Measurements from ENCODE around the gene MIDN.
A peak's percentile ranks its signal among the peaks of the same experiment; 100 is the strongest.
"Not testable (repeated sequence)": the region's sequence is repeated elsewhere in the genome, so short reads cannot be mapped to it uniquely, and the experiment has no call there.

MIDN gene

GRCh38 chr19:1244693-1245451 is 3.5 kb upstream of the MIDN start:
- no peak for DNase-seq (ENCODE audit: low read depth, low spot score)
- H3K27ac ChIP-seq: peak overlapping the region; percentile 99

- H3K27ac ChIP-seq: peak overlapping the region; percentile 99
- no peak for DNase-seq (ENCODE audit: low read depth, low spot score)
Measured at GRCh38 chr19:1245494-1246264, 2.7 kb upstream of the MIDN start.

DNA sequence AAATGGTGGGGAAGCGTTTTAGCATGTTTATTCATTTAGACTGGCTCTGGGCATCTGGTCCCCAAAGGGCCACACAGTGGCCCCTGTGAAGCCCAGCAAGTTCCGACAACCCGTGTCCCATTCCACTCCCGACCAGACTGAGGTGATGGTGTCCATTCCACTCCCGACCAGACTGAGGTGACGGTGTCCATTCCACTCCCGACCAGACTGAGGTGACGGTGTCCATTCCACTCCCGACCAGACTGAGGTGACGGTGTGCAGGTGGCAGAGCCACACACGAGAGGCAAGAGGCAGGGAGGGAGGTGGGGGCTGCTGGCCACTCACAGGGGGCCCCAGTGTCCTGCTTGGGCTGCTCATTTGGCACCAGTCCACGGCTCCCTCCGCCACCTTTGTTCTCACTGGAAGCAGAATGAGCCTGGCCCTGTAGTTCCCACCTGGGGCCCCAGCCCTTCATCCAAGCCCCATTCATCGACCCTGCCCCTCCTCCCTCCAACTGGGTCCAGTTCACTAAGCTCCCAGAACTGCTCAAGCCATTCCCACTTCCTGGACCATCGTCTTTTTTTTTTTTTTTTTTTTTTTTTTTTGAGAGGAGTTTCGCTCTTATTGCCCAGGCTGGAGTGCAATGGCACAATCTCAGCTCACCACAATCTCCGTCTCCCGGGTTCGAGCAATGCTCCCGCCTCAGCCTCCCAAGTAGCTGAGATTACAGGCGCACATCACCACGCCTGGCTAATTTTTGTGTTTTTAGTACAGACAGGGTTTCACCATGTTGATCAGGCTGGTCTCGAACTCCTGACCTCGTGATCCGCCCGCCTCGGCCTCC is 1.9 kb upstream of the MIDN start:
- peak overlapping the region; percentile 99 for H3K27ac ChIP-seq
- DNase-seq (ENCODE audit: low read depth, low spot score): not testable (repeated sequence)

DNA sequence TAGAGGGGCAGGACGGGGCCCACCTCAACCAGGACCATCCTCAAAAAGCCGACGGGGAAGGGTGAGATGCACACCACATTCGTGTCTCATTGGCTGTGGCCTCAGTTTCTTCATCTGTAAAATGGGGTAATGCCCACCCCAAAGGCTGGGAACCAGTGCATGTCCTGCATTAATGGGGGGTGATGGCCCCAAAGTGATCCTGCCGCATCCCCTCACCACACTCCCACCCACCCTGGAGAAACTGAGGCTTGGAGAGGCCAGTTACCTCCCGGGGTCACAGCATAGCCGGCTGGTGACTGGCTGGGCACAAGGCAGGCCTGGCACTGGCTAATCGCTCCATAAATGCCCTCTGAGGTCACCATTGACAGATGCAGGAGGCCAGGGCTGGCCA is 640 bp upstream of the MIDN start:
- no peak for DNase-seq (ENCODE audit: low read depth, low spot score)
- H3K27ac ChIP-seq: peak overlapping the region; percentile 99

- H3K27ac ChIP-seq: peak overlapping the region; percentile 99
- no peak for DNase-seq (ENCODE audit: low read depth, low spot score)
Measured at GRCh38 chr19:1248786-1249297, 459 bp downstream of the MIDN start.

- H3K27ac ChIP-seq: peak overlapping the region; percentile 99
- DNase-seq (ENCODE audit: low read depth, low spot score): no peak
Measured at GRCh38 chr19:1249298-1249989, 1.1 kb downstream of the MIDN start.

DNA sequence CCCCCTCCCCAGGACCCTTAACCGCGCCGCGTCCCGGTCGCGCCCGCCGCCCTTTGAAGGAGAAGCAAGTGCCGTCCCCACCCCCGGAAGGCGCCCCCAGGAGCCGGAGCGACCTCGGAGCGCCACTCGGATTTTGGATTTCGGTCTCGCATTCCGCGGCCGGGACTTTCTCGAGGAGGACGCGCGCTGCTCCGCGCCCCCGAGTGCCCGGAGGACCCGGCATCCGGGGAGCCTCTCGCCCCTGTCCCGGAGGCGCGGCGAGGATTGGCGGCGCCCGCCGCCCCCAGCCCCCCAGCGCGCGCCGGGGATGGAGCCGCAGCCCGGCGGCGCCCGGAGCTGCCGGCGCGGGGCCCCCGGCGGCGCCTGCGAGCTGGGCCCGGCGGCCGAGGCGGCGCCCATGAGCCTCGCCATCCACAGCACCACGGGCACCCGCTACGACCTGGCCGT is 1.6 kb downstream of the MIDN start:
- H3K27ac ChIP-seq: peak overlapping the region; percentile 99
- no peak for DNase-seq (ENCODE audit: low read depth, low spot score)

DNA sequence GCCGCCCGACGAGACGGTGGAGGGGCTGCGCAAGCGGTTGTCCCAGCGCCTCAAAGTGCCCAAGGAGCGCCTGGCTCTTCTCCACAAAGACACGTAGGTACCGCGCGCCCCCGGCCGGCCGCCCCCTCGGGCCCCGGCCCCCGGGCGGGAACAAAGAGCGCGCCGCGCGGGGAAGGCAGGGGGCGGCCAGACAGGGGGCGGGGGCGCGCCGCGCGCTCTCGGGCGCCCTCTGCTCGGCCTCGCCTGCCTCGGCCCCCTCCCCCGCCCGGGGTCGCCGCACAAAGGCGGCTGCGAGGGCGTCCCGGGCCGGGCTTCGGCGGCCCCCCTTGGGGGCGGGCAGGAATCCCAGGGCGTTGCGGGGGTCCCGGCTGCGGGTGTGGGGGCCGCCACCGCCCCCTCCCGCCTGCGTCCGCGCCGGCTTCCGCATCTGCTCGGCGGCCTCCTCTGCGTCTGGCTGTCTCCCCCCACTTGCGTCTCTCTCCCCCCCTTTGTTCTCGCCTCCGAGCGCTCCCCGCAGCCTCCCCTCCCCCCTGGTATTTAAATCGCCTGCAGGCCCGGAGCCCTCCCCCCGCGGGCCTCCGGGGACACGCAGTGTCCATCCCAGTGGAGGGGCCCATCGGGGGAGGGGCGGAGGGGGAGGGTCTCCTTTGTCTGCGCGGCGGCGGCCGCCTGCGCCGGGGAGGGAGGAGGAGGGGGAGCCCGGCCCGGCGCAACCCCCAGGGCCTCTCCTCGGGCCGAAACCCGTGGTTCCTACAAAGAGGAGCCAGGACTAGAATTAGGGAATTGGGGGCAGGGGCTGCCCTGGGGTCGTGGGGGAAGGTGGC is 2.3 kb downstream of the MIDN start:
- DNase-seq (ENCODE audit: low read depth, low spot score): no peak
- peak overlapping the region; percentile 99 for H3K27ac ChIP-seq

- no peak for DNase-seq (ENCODE audit: low read depth, low spot score)
- peak overlapping the region; percentile 99 for H3K27ac ChIP-seq
Measured at GRCh38 chr19:1251330-1252220, 3.2 kb downstream of the MIDN start.

- peak overlapping the region; percentile 99 for H3K27ac ChIP-seq
- DNase-seq (ENCODE audit: low read depth, low spot score): no peak
Measured at GRCh38 chr19:1252221-1252820, 3.9 kb downstream of the MIDN start.

DNA sequence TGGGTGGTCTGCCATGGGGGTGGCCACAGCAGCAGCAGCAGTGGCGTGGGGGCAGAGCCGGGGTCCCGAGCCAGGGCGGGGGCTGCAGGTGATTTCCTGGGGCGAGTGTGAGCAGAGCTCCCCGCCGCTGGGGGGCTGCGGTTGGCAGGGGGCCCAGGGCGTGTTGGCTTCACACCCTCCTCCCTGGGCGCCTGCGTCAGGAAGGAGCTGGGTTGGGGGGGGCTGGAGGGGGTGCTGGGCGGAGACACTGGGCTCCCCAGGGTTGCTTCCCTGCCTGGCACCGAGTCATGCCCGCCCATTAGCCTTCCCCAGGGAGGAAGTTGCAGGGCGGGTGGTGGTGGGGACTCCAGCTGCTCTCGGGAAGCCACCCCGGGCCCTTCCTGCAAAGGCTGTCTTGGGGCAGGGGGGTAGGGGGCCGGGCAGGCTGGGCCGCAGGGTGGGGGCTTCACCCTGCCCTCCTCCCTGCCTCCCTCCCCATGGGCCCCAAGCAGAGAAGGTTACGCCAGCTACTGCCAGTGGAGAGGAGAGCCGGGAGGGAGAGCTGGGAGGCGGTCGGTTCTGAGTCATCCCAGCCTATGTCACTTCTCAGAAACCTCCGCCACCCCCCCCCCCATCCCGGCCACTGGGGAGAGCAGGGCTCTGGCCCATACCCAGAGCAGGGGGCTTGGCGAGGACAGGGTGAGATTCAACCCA is 4.6 kb downstream of the MIDN start:
- DNase-seq (ENCODE audit: low read depth, low spot score): no peak
- H3K27ac ChIP-seq: peak overlapping the region; percentile 99

GRCh38 chr19:1253514-1254080 is 5.2 kb downstream of the MIDN start:
- no peak for DNase-seq (ENCODE audit: low read depth, low spot score)
- H3K27ac ChIP-seq: peak overlapping the region; percentile 99

DNA sequence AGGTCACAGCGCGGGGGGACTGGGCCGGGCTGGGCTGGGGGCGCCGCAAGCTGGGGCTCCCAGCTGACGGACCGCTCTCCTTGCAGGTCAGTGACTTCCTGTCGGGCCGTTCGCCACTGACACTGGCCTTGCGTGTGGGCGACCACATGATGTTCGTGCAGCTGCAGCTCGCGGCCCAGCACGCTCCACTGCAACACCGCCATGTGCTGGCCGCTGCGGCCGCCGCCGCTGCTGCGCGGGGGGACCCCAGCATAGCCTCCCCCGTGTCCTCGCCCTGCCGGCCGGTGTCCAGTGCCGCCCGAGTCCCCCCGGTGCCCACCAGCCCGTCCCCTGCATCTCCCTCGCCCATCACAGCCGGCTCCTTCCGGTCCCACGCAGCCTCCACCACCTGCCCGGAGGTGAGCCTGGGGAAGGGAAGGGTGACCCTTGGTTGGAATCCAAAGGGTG is 5.7 kb downstream of the MIDN start:
- H3K27ac ChIP-seq: peak overlapping the region; percentile 99
- DNase-seq (ENCODE audit: low read depth, low spot score): no peak

GRCh38 chr19:1254530-1255185 is 6.3 kb downstream of the MIDN start:
- no peak for DNase-seq (ENCODE audit: low read depth, low spot score)
- peak overlapping the region; percentile 99 for H3K27ac ChIP-seq

GRCh38 chr19:1255186-1256161 is 7.1 kb downstream of the MIDN start:
- peak overlapping the region; percentile 99 for H3K27ac ChIP-seq
- no peak for DNase-seq (ENCODE audit: low read depth, low spot score)
